NOMO-1 treated with dmso at 0.1 percent for 144 hours (cell line): Measurements from ENCODE around the gene SLC12A7.
"Not testable (repeated sequence)": the region's sequence is repeated elsewhere in the genome, so short reads cannot be mapped to it uniquely, and the experiment has no call there.

Experiments used
- DNase-seq: peaks from one replicate; lab custom pipeline; 2025; ENCODE audit not compliant: unreplicated experiment; lab: John Stamatoyannopoulos, UW

SLC12A7 gene

GRCh38 chr5:1011741-1012312 is 100.0 kb downstream of the SLC12A7 start:
- no peak for DNase-seq

DNA sequence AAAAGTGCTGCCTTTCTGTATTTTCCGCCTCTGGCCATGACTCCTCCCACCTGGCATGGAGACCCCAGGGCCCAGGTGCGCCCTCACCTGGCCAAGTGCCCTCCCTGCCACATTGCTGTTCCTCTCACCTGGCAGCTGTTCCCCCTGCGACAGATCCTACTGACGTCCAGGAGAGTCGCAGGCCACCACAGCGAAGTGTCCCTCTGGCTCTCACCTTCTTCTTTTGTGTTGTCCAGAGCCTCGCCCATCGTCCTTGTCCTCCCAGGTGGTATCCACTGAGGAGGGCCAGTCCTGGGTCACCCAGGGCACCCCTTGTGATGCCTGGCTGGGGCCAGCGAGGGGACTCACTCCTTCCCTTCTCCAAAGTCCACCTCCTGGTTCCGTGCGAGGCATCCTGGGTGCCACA is 100.6 kb downstream of the SLC12A7 start:
- DNase-seq: no peak

DNA sequence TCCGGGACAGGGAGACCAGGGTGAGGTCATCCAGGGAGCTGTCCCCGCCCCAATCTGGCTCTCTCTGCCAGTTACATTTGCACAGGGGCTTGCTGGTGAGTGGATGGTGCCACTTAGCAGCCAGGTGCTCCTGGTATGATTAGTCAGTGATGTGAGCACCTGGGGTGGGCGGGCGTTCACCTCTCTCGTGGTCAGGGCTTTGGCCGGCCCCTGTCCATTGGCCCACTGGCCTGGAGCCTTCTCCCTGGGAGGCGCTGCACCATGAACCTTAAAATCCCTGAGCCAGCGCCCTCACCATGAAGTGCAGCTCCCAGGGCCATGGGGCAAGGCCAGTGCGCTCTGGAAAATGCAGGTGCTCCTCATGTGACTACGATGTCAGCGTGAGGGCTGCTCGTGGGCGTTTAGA is 101.2 kb downstream of the SLC12A7 start:
- no peak for DNase-seq

DNA sequence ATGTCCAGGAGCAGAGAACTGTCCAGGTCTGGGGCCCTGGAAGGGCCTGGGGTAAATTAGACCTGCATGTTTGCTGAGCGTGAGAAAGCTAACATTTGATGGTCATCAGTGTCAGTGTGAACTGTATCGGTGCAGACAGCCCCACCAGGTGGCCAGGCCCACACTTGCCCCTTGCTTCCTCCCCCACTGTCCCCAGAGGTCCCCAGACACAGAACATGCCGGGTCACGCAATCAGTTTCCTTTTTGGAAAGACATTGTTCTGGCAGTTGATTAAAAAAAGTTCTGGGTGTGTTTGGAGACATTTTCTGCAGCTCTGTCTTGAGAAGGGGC is 101.7 kb downstream of the SLC12A7 start:
- peak; percentile 45 for DNase-seq

GRCh38 chr5:1009359-1010180 is 102.3 kb downstream of the SLC12A7 start:
- DNase-seq: no peak

DNA sequence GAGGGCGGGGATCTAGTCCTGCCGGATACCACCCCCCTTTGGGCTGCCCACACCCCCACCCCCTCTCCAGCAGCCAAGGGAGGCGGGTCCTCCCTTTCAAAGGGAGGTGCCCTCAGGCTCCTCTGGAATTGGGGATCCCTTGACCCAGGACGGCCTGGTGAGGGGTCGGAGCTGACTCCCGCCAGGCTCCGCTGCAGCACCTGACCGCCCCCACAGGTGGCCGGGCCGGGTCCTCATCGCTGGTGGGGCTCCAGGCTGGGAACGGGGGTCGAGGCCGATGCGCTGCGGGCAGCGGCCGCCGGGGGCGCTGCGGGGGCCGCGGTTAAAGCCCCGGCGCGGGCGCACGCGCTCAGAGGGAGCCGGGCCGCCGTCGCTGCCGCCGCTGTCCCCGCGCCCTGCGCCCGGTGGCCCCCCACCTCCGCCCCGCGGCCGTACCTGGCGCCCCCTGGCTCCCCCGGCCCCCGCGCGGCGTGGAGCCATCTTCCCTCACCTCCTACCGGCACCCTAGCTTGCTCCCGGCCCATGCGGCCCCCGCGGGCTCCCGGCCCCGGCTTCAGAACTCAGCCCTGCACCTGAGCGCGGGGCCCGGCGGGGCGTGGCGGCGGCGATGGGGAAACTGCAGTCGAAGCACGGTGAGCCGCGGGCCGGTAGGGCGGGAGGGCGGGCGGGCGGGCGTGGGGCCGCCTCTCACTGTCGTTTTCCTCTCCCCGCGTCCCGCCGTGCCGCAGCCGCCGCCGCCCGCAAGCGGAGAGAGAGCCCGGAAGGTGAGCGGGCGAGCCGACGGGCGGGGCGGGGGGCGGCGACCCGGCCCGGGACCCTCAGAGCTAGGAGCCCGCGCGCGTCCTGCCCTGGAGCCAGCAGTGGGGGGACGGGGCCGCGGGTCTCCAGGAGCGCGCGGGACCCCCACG is 103.2 kb downstream of the SLC12A7 start, which contains the start of gene NKD2:
NKD2 (plus strand) TSS at position 352 of the 908 bp plus-strand sequence; CDS start at position 608, 256 bp downstream.
- peak; percentile 51 for DNase-seq

DNA sequence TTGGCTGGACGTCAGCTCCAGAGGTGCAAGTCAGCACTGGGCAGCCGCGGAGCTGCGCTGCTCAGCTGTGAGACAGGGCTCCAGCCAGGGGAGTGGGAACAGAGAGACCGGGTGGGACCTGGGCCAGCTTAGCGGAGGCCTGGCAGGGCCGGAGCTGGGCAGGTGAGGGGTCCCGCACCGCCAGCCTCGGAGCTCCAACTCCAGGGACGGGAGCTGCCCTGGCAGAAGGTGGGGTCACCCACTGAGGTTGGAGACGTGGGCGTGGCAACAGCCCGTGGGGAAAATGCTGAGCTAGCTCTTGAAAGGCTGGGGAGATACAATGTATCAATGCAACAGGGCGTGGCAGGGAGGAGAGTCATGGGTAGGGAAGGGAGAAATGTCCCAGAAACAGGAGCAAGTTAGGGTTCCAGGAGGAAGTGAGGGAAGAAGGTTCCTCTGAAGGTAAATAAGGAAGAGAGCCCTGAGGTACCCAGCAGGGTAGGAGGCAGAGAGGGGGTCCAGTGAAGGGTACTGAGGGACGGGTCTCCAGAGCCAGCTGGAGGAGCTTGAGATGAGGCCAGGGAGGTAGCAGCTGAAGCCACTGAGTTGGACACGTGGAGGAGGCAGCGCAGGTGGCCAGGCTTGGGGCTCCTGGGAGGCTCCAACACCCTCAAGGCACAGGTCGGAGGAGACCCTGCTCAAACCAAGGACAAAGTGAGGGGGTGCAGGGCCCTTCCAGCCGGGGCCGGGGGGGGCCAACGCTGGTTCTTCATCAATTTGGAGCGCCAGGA is 104.0 kb downstream of the SLC12A7 start:
- no peak for DNase-seq

- no peak for DNase-seq
Measured at GRCh38 chr5:1007221-1007680, 104.6 kb downstream of the SLC12A7 start.

GRCh38 chr5:1006656-1007071 is 105.2 kb downstream of the SLC12A7 start:
- no peak for DNase-seq

GRCh38 chr5:1005904-1006655 is 105.8 kb downstream of the SLC12A7 start:
- no peak for DNase-seq

DNA sequence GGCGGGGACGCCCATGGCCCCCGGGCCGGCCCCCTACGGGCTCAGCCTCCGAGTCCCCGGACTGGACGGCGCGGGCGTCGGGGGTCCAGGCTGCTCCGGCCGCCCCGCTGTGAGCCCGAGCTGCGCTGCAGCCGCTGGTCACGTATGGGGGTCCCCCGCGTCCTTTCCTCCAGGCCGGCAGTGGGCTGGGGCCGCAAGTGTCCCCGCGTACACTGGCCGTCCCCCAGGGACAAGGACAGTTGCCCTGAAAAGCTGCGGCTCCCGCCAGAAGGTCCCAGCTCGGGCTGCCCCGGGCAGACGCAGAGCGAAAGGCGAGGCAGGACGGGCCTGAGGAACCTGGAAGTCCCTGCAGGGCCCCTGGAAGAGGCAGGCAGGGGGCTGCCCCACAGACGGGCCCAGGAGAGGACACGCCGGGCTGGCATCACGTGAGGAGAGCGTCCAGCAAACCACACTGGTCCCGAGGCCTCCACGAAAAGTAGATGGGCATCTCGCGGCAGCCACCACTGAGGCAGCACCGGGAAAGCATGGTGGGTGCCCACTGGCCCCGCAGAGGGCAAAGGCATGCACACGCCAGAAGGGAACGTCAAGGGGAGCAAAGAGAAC is 106.5 kb downstream of the SLC12A7 start:
- no peak for DNase-seq

- peak; percentile 58 for DNase-seq
Measured at GRCh38 chr5:1004461-1005248, 107.2 kb downstream of the SLC12A7 start.

GRCh38 chr5:1003296-1003937 is 108.4 kb downstream of the SLC12A7 start:
- peak; percentile 40 for DNase-seq

DNA sequence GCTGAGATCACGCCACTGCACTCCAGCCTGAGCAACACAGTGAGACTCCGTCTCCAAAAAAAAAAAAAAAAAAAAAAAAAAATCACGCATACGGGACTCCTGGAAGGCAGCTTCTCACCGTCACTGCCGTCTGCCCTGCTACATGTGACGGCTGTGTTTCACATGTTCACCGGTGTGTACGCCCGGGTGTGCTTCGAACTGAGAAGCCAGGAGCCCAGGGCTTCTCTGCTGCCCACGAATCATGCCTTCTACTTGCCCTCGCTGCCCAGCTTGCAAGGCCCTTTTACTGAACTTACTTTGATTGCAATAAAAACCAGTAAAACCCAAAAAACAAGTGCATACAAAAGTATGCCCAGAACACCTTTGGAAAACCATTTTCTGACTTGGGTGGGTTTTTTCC is 109.0 kb downstream of the SLC12A7 start:
- DNase-seq: no peak

- DNase-seq: no peak
Measured at GRCh38 chr5:1002271-1002546, 109.7 kb downstream of the SLC12A7 start.

DNA sequence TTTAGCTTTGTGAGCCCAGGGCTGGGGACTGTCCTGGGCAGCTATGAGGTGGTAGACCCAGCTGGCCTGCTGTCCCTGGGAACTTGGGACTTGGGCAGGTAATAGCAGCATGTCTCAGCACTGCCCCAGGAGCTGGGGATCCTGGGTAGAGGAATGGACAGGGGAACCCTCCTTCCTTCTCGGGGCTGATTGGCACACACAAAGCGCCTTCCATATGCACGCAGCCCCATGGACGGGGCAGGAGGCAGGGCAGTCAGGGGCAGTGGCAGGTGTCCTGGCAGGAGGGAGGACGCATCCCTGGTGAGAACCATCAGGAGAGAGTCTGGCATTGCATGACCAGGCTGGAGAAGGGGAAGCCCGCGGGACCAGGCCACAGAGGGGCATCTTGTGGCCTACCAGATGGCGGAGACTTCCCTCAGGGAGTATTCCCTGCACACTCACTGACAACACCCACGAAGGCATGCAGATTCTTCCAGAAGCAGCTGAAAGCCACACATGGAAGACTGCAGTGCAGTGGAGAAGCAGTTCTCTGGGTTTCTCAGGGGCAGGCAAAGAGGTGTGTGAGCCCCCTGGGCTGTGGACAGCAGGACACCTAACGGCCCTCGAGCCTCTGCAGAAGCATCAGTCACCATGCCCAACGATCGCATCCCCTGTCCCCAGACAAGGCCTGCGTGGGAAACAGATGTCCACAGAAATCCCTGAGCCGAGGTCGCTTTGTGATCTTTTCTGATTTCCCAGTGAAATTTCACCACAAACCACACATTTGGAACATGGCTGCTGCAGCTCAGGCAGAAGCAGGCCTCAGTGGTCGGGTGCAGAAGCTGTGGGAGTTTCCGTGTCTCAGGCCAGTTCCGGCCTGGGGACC is 110.2 kb downstream of the SLC12A7 start:
- no peak for DNase-seq

DNA sequence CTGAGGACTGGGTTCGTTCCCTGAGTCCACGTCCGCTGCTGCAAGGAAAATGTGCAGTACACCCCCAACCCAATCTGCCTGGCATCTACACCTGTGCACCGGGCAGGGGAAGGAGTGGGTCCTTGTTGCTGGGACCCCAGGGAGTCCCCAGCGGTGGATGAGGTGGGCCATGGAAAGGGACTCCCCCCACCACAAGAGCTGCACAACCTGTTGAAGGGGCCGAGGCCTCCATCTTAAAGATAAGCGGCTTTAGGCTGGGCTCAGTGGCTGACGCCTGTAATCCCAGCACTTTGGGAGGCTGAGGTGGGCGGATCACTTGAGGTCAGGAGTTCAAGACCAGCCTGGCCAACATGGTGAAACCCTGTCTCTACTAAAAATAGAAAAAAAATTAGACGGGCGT is 111.0 kb downstream of the SLC12A7 start:
- not testable (repeated sequence) for DNase-seq
